ENCODE measurements around the gene TMED3. TPM values are rescaled to one million over a fixed set of nuclear protein-coding genes. Genes with fewer than 3 reads are reported as not detected.

TMED3 gene
- total and polyA plus RNA-seq, 2 experiments from 2014 or later, result 178 to 204 TPM

Other genes starting within 250 kb of the TMED3 start
- 1.5 and 2.3 TPM in 2 replicates for gene RASGRF1, start 220.3 kb upstream of the TMED3 start, total RNA-seq
- 0.18 and 0.52 TPM in 2 replicates for gene RASGRF1, start 220.3 kb upstream of the TMED3 start, polyA plus RNA-seq
- 0.04 TPM in 1 of 2 replicates, not detected in the other for gene ANKRD34C, start 28.4 kb upstream of the TMED3 start, total RNA-seq
- not detected in 2 replicates for gene ANKRD34C, start 28.4 kb upstream of the TMED3 start, polyA plus RNA-seq
- 1.3 TPM in 2 replicates for gene MINAR1, start 121.2 kb downstream of the TMED3 start, total RNA-seq
- gene MINAR1, start 121.2 kb downstream of the TMED3 start, polyA plus RNA-seq, result 0.10 and 0.74 TPM in 2 replicates

Measured in hepatocyte (in vitro differentiated cells).